Immature natural killer cell (primary cell): Measurements from ENCODE around the gene ARHGAP45. TPM values are rescaled to one million over a fixed set of nuclear protein-coding genes. Genes with fewer than 3 reads are reported as not detected.
A peak's percentile ranks its signal among the peaks of the same experiment; 100 is the strongest.
"Not testable (repeated sequence)": the region's sequence is repeated elsewhere in the genome, so short reads cannot be mapped to it uniquely, and the experiment has no call there.

Source experiments
- DNase-seq, 3 donors: peaks; one replicate each; pipeline ENCODE4 v3.0.0; 2022; ENCODE audit warnings: mixed read lengths in 1 of 3
- H3K27ac Mint-ChIP-seq, 6 donors: one replicate each; pipeline ENCODE4 v1.8.0; 2020; ENCODE audit warnings: mixed read lengths in 6 of 6, mild to moderate bottlenecking in 5 of 6, inconsistent platforms in 4 of 6, moderate library complexity in 3 of 6
- H3K27me3 Mint-ChIP-seq, 3 donors: one replicate each; pipeline ENCODE4 v1.8.0; 2020 to 2021; ENCODE audit warnings: low read depth in 3 of 3, mild to moderate bottlenecking in 3 of 3, mixed read lengths in 3 of 3, moderate library complexity in 3 of 3, inconsistent platforms in 1 of 3
- H3K36me3 Mint-ChIP-seq, 3 donors: one replicate each; pipeline ENCODE4 v1.8.0; 2020; ENCODE audit warnings: mixed read lengths in 3 of 3, inconsistent platforms in 2 of 3, mild to moderate bottlenecking in 2 of 3
- H3K4me1 Mint-ChIP-seq, 2 donors: one replicate each; pipeline ENCODE4 v1.8.0; 2020; ENCODE audit warnings: inconsistent platforms in 2 of 2, mild to moderate bottlenecking in 2 of 2, mixed read lengths in 2 of 2, moderate library complexity in 1 of 2
- H3K4me3 Mint-ChIP-seq, 5 donors: one replicate each; pipeline ENCODE4 v1.8.0; 2020; ENCODE audit warnings: mild to moderate bottlenecking in 5 of 5, mixed read lengths in 5 of 5, inconsistent platforms in 3 of 5, moderate library complexity in 3 of 5
- H3K9me3 Mint-ChIP-seq, 6 donors: one replicate each; pipeline ENCODE4 v1.8.0; 2020; ENCODE audit warnings: mild to moderate bottlenecking in 6 of 6, mixed read lengths in 6 of 6, inconsistent platforms in 4 of 6, moderate library complexity in 3 of 6
- polyA plus RNA-seq, 3 donors: library from polyadenylated mRNA; unstranded; fragments of 300-500 nt; fragmentation: Illumina TruSeq; gene quantifications; one replicate each; pipeline ENCODE4 v1.2.3, GENCODE V29; 2021

The ARHGAP45 gene
- polyA plus RNA-seq, result 100 to 1,000 TPM; 164 to 417 (median 169) TPM

GRCh38 chr19:1066748-1067340 is at the start of gene ARHGAP45:
Gene ARHGAP45 (plus strand): TSS chr19:1067167. CDS start chr19:1067406, 239 bp downstream.
- peaks cover 10 to 22% (median 12%) of the 10 kb centered on the region in 3 donors for H3K27me3 Mint-ChIP-seq
- peaks cover 7 to 10% (median 10%) of the 10 kb centered on the region in 3 donors for H3K36me3 Mint-ChIP-seq
- DNase-seq, result peak; percentile 88 to 90 (median 89)
- peak within 1 kb of the TSS; percentile 95 to 98 (median 96) for H3K27ac Mint-ChIP-seq
- H3K4me3 Mint-ChIP-seq, result peak within 1 kb of the TSS; percentile 90 to 98 (median 95)
- H3K4me1 Mint-ChIP-seq, result peaks cover 33 to 38% of the 10 kb centered on the region in 2 donors
- H3K9me3 Mint-ChIP-seq, result no peaks in the 10 kb centered on the region

GRCh38 chr19:1017906-1018305 is 49.1 kb upstream of the ARHGAP45 start:
- Mint-ChIP-seq H3K4me3 (peak overlapping the region in 3 of 5 donors; percentile 61 to 85 (median 79)), H3K36me3 (no peaks in the 10 kb centered on the region), H3K9me3 (peaks cover 0 to 2% (median 0%) of the 10 kb centered on the region in 6 donors), H3K27me3 (peaks cover 11 to 17% (median 13%) of the 10 kb centered on the region in 3 donors), H3K27ac (peak overlapping the region in 1 of 6 donors; percentile 34), H3K4me1 (peaks cover 29 to 55% of the 10 kb centered on the region in 2 donors)
- no peak for DNase-seq

GRCh38 chr19:1018393-1018792 is 48.6 kb upstream of the ARHGAP45 start:
- Mint-ChIP-seq H3K4me3 (peak overlapping the region; percentile 54 to 86 (median 79)), H3K9me3 (peaks cover 0 to 2% (median 0%) of the 10 kb centered on the region in 6 donors), H3K27me3 (peaks cover 11 to 17% (median 13%) of the 10 kb centered on the region in 3 donors), H3K36me3 (no peaks in the 10 kb centered on the region), H3K4me1 (peaks cover 29 to 55% of the 10 kb centered on the region in 2 donors), H3K27ac (peak overlapping the region in 4 of 6 donors; percentile 19 to 78 (median 44))
- no peak for DNase-seq

GRCh38 chr19:1018932-1019615 is 47.9 kb upstream of the ARHGAP45 start:
- Mint-ChIP-seq H3K4me3 (peak overlapping the region; percentile 79 to 92 (median 85)), H3K4me1 (peaks cover 29 to 53% of the 10 kb centered on the region in 2 donors), H3K27me3 (peaks cover 11 to 17% (median 13%) of the 10 kb centered on the region in 3 donors), H3K9me3 (peaks cover 0 to 2% (median 0%) of the 10 kb centered on the region in 6 donors), H3K27ac (peak overlapping the region; percentile 29 to 93 (median 54)), H3K36me3 (no peaks in the 10 kb centered on the region)
- DNase-seq, result no peak

- Mint-ChIP-seq H3K36me3 (no peaks in the 10 kb centered on the region), H3K4me1 (peaks cover 29 to 52% of the 10 kb centered on the region in 2 donors), H3K27me3 (peaks cover 11 to 17% (median 13%) of the 10 kb centered on the region in 3 donors), H3K27ac (peak overlapping the region; percentile 78 to 100 (median 92)), H3K4me3 (peak overlapping the region; percentile 79 to 92 (median 85)), H3K9me3 (peaks cover 0 to 2% (median 0%) of the 10 kb centered on the region in 6 donors)
- no peak for DNase-seq
Observed at GRCh38 chr19:1019616-1019961, 47.4 kb upstream of the ARHGAP45 start.

GRCh38 chr19:1019980-1020867 is 46.7 kb upstream of the ARHGAP45 start:
- peaks cover 13 to 17% (median 13%) of the 10 kb centered on the region in 3 donors for H3K27me3 Mint-ChIP-seq
- H3K4me3 Mint-ChIP-seq, result peak overlapping the region; percentile 79 to 92 (median 85)
- peaks cover 29 to 52% of the 10 kb centered on the region in 2 donors for H3K4me1 Mint-ChIP-seq
- peaks cover 0 to 2% (median 0%) of the 10 kb centered on the region in 6 donors for H3K9me3 Mint-ChIP-seq
- H3K27ac Mint-ChIP-seq, result peak overlapping the region; percentile 78 to 100 (median 92)
- peak in 1 of 3 donors; percentile 21 for DNase-seq
- no peaks in the 10 kb centered on the region for H3K36me3 Mint-ChIP-seq

- peak; percentile 99 for DNase-seq
- peak within 1 kb of the TSS; percentile 100 for H3K27ac Mint-ChIP-seq
- H3K4me1 Mint-ChIP-seq, result peaks cover 29 to 47% of the 10 kb centered on the region in 2 donors
- H3K36me3 Mint-ChIP-seq, result no peaks in the 10 kb centered on the region
- peak within 1 kb of the TSS; percentile 79 to 92 (median 86) for H3K4me3 Mint-ChIP-seq
- peaks cover 13 to 15% (median 13%) of the 10 kb centered on the region in 3 donors for H3K27me3 Mint-ChIP-seq
- H3K9me3 Mint-ChIP-seq, result peaks cover 0 to 2% (median 0%) of the 10 kb centered on the region in 6 donors
Observed at GRCh38 chr19:1020868-1021425, 46.0 kb upstream of the ARHGAP45 start, which contains the start of gene TMEM259. Gene TMEM259 (minus strand): TSS chr19:1021123. CDS start chr19:1020996, 127 bp downstream.

- Mint-ChIP-seq H3K4me1 (peaks cover 20 to 28% of the 10 kb centered on the region in 2 donors), H3K27me3 (peaks cover 9 to 13% (median 11%) of the 10 kb centered on the region in 3 donors)
- not testable (repeated sequence) for DNase-seq, H3K9me3 Mint-ChIP-seq, H3K27ac Mint-ChIP-seq, H3K4me3 Mint-ChIP-seq, H3K36me3 Mint-ChIP-seq
Observed at GRCh38 chr19:1023883-1024188, 43.1 kb upstream of the ARHGAP45 start.

GRCh38 chr19:1025080-1025479 is 41.9 kb upstream of the ARHGAP45 start:
- peaks cover 23 to 25% of the 10 kb centered on the region in 2 donors for H3K4me1 Mint-ChIP-seq
- peak overlapping the region in 2 of 5 donors; percentile 29 to 30 for H3K4me3 Mint-ChIP-seq
- H3K36me3 Mint-ChIP-seq, DNase-seq, H3K9me3 Mint-ChIP-seq: not testable (repeated sequence)
- peak overlapping the region in 2 of 6 donors; percentile 15 to 76 for H3K27ac Mint-ChIP-seq
- peaks cover 11 to 17% (median 15%) of the 10 kb centered on the region in 3 donors for H3K27me3 Mint-ChIP-seq

- Mint-ChIP-seq H3K9me3 (peaks cover 0 to 1% (median 0%) of the 10 kb centered on the region in 6 donors), H3K27ac (peak within 1 kb of the TSS; percentile 87 to 95 (median 95)), H3K4me1 (peaks cover 30 to 32% of the 10 kb centered on the region in 2 donors), H3K4me3 (peak within 1 kb of the TSS; percentile 91 to 96 (median 94)), H3K27me3 (peaks cover 15 to 23% (median 18%) of the 10 kb centered on the region in 3 donors), H3K36me3 (peaks cover 0 to 4% (median 4%) of the 10 kb centered on the region in 3 donors)
- peak; percentile 58 to 63 (median 62) for DNase-seq
Observed at GRCh38 chr19:1025960-1026782, 40.8 kb upstream of the ARHGAP45 start, which contains the start of gene CNN2. Gene CNN2 (plus strand): TSS chr19:1026608. CDS start chr19:1026662, 54 bp downstream.

- H3K27me3 Mint-ChIP-seq, result peaks cover 7 to 16% (median 11%) of the 10 kb centered on the region in 3 donors
- DNase-seq, result peak; percentile 30 to 45 (median 43)
- peak overlapping the region; percentile 87 to 95 (median 95) for H3K27ac Mint-ChIP-seq
- peaks cover 0 to 4% (median 4%) of the 10 kb centered on the region in 3 donors for H3K36me3 Mint-ChIP-seq
- peak overlapping the region; percentile 91 to 96 (median 94) for H3K4me3 Mint-ChIP-seq
- no peaks in the 10 kb centered on the region for H3K9me3 Mint-ChIP-seq
- peaks cover 23 to 25% of the 10 kb centered on the region in 2 donors for H3K4me1 Mint-ChIP-seq
Observed at GRCh38 chr19:1026783-1027649, 40.0 kb upstream of the ARHGAP45 start.
